ENCODE data around the gene GLIS2.

The GLIS2 gene

DNA sequence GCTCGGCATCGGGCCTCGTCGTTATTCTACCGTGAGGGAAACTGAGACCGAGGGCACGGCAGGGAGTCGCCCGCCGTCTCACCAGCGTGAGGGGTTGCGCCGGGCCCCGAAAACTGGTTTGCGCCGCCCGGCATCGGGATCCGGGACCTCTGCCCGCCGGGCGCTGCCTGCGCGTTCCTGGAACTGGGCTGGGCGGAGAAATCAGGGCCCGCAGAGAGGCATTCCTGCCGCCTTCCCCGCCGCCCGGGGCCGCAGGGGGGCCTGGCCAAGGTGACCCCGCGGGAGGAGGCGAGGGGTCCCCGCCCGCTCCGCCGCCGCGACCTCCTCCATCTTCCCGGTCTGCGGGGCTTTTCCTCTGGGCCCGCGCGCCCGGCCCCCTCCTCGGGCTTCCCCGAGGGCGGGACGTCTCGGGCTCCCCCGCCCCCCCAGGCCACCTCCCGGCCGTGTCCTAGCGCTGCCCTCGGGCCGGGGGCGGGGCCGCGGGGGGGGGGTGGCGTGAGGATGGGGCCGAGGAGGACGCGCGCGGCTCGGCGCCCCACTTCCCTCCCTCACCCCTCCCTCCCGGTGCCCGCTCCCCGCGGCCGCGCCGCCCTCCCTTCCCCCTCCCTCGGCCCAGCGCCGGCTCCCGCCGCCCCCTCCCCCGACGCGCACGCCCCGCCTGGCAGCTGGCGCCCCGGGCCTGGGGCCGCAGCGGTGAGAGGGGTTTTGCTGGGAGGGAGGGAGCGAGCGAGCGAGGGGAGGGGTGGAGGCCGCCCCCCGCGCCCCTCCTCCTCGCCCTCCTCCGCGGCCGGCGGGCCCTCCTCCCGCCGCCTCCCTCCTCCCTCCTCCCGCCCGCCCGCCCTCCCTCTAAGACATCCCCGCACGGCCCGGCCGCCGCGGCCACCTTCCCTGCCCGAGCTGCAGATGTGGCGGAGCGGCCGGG, at the start of gene GLIS2:
Gene GLIS2, plus strand, starts transcription at position 882 of the 922 bp plus-strand sequence. CDS start 16,214 bp downstream, outside the sequence.
- TF ChIP-seq CTCF (IDR thresholded peaks at IDR 0.05) (no peak), ZFX (IDR thresholded peaks at IDR 0.05; ENCODE audit: borderline replicate concordance) (no peak)
- H3K27ac ChIP-seq, result peak within 1 kb of the TSS; percentile 53

DNA sequence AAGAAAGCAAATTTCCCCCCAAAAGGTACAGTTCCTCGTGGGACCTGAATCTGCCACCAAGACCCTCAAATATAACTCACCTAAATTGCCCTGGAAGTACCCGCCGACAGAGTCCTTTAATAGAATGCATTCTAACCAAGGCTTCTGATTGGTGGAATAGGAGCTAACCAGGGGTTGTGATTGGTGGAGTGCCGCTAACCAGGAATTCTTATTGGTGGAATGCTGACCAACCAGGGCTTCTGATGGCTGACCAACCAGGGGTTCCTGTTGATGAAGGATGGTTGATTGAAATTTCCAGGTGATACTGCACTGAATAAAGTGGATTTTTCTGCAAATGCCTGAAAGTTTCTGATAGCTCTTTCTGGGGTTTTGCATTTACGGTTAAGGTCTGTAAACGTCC, 49.5 kb upstream of the GLIS2 start:
- no peak overlapping the region for H3K27ac ChIP-seq

DNA sequence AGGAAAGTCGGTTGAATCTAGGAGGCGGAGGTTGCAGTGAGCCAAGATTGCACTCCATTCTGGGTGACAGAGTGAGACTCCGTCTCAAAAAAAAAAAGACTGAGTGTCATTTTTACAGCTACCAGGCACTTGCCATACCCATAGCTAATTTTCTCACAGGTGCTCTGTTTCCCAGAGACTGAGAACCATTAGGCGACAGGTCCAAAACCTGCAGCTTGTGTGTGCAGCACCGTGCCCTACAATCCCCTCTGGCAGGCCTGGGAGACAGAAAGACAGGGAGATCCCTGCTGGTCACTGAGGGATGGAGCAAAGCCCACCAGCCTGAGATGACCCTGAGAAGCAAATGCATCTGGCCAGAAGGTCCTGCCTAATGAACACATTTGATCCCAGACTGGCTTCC, 45.8 kb upstream of the GLIS2 start:
- peak overlapping the region; percentile 95; the same call in 1 of the 2 replicates for H3K27ac ChIP-seq

More for the DNA sequence above, 49.5 kb upstream of the GLIS2 start:
- TF ChIP-seq CTCF (IDR thresholded peaks at IDR 0.05), result no peak
- TF ChIP-seq ZFX (IDR thresholded peaks at IDR 0.05; ENCODE audit: borderline replicate concordance), result no peak

DNA sequence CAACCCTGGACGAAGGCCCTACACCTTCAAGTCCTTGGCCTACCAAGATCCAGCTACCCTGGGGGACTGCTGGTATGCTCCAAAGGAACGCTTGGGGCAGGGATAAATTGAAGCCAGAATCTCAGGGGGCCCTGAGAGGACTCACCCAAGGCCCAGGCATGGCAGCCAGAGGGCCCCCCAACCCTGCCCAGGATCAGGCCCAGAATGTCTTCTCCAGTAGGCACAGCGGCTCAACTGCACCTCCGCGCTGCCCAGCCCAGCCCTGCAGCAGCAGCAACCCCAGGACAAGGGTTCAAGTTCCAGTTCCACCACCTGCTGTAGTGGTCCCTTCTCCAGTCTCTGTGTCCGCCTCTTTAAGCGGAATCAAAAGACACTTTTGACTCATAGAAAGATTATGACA, 45.3 kb upstream of the GLIS2 start:
- H3K27ac ChIP-seq, result peak overlapping the region; percentile 95
- TF ChIP-seq CTCF (IDR thresholded peaks at IDR 0.05) (no peak), ZFX (IDR thresholded peaks at IDR 0.05; ENCODE audit: borderline replicate concordance) (no peak)

More for the DNA sequence above, 45.8 kb upstream of the GLIS2 start:
- TF ChIP-seq ZFX (IDR thresholded peaks at IDR 0.05; ENCODE audit: borderline replicate concordance), result no peak
- no peak for TF ChIP-seq CTCF (IDR thresholded peaks at IDR 0.05)

DNA sequence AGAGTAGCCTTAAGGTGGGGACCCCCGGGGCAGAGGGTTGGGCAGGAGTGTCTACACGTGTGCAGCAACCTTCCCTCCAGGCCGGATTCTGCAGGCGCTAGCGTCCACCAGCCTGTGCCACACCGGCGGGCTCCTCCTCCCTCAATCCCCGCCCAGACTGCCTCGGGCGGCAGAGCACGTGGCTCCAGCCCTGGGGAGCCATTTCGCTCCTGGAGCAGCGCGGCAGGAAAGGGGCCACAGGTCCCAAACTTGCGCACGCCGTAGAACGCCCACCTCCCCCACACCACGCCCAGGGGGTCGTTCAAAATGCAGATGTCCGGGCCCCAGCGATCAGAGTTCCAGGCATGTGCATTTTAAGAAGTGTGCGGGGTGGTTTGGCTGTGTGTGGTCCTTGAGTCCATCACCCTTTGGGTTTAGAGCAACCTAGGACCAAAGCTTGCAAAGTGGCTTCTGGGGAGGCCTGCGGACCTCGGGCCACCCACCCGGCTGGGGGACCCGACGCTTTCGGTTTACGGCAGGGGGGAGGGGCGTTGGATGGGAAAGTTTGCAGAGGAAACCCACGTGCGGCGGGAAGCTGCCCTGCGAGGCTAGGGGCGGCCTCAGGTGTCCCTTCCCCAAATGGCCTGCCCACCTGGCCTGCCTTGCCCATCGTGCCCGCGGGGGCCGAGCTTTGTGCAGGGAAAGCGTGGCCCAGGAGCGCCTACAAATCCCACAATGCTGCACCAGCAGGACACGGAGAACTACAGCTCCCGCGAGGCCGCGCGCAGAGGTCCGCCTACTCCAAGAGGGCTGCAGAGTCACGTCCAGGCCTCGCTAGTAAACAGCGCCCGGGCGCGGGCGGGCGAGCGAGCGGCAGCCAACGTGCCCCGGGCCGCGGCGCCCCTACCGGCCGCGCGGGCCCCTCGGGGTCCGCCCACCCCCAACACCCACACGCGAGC, 44.4 kb upstream of the GLIS2 start:
- TF ChIP-seq CTCF (IDR thresholded peaks at IDR 0.05) (peak; percentile 28; the same call in 1 of the 2 replicates), ZFX (IDR thresholded peaks at IDR 0.05; ENCODE audit: borderline replicate concordance) (no peak)
- H3K27ac ChIP-seq, result peak overlapping the region; percentile 95

DNA sequence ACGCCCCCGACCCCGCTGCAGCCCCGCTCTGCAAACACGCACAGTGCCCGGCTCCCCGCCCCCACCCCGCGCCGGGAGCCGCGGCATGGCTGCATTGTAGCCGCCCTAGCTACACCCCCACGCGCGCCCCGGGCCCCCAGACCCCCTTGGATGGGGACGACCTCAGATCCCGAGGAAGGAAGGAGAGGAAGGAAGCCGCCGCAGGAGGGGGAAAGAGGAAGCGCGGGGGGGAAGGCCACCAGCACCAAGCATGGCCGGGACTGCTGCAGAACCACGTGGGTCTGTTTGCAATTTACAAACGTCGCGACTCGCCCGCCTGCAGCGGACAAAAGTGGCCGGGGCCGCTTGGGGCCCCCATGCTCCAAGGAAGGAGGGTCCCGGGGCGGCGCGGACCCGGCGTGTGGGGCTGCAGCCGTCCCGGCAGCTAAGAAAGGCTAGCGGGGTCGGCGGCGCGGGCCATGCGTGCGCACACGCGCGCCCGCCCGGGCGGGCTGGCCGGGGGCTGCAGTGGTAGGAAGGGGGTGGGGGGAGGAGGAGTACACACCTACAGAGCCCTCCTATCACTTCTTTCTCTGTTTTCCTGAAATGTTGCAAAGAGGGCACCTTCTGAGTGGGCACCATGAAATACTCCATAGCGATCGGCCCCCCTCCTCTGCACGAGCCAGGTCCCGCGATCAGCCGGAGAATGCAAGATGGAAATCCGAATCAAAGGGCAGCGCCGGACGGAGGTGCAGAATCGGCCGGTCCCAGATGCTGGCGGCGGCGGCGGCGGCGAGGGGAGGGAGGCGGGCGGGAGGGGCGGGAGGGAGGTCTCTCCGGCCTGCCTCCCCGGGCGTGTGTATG, 43.5 kb upstream of the GLIS2 start:
- TF ChIP-seq ZFX (IDR thresholded peaks at IDR 0.05; ENCODE audit: borderline replicate concordance), result no peak
- TF ChIP-seq CTCF (IDR thresholded peaks at IDR 0.05), result peak; percentile 11; the same call in 1 of the 2 replicates

More for the DNA sequence above, 43.5 kb upstream of the GLIS2 start:
- peak overlapping the region; percentile 95 for H3K27ac ChIP-seq

Measured in 22Rv1 (cell line).